ENCODE data around the gene TCHHL1. TPM values are rescaled to one million over a fixed set of nuclear protein-coding genes. Genes with fewer than 3 reads are reported as not detected.
A peak's percentile ranks its signal among the peaks of the same experiment; 100 is the strongest.

The TCHHL1 gene
- total and polyA plus RNA-seq, 7 donors, result not detected

DNA sequence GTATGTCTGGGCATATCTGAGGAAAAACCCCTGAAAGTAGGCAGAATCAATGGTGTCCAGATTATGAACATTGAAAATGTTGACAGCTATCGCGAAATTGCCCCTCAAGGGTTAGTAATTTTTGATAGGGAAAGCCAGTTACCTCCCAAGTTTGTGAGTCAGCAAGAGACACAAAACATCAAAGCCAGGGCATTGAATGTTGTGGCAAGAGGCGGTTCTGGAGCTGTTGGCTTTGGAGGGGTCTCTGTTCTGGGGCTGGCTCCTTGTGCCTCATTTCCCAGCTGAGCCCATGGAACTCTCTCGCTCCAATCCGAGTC is 41.5 kb downstream of the TCHHL1 start:
- no peaks in the 10 kb centered on the region for H3K36me3 ChIP-seq (ENCODE audit: insufficient read depth in 1 of 2, low read depth in 1 of 2)
- no peaks in the 10 kb centered on the region for H3K9me3 ChIP-seq
- ATAC-seq (peak in 1 of 4 donors; percentile 25), DNase-seq (peak in 1 of 2 donors; percentile 24)
- peak overlapping the region; percentile 66 for H3K27ac ChIP-seq
- WGBS, 3 donors, result 58 to 78% (median 62%) methylated on average over 5 of the region's 5 CpGs
- H3K4me3 ChIP-seq, result peak overlapping the region; percentile 10
- intact Hi-C loops (cut with DNase I), result no loop called here
- TF ChIP-seq, protein P1, sequence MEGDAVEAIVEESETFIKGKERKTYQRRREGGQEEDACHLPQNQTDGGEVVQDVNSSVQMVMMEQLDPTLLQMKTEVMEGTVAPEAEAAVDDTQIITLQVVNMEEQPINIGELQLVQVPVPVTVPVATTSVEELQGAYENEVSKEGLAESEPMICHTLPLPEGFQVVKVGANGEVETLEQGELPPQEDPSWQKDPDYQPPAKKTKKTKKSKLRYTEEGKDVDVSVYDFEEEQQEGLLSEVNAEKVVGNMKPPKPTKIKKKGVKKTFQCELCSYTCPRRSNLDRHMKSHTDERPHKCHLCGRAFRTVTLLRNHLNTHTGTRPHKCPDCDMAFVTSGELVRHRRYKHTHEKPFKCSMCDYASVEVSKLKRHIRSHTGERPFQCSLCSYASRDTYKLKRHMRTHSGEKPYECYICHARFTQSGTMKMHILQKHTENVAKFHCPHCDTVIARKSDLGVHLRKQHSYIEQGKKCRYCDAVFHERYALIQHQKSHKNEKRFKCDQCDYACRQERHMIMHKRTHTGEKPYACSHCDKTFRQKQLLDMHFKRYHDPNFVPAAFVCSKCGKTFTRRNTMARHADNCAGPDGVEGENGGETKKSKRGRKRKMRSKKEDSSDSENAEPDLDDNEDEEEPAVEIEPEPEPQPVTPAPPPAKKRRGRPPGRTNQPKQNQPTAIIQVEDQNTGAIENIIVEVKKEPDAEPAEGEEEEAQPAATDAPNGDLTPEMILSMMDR (IDR thresholded peaks at IDR 0.05), result no peak
- no peaks in the 10 kb centered on the region for H3K4me1 ChIP-seq
- peaks cover 0 to 6% (median under 1%) of the 10 kb centered on the region in 3 donors for H3K27me3 ChIP-seq (ENCODE audit: insufficient read depth in 3 of 3, low read length in 2 of 3)

DNA sequence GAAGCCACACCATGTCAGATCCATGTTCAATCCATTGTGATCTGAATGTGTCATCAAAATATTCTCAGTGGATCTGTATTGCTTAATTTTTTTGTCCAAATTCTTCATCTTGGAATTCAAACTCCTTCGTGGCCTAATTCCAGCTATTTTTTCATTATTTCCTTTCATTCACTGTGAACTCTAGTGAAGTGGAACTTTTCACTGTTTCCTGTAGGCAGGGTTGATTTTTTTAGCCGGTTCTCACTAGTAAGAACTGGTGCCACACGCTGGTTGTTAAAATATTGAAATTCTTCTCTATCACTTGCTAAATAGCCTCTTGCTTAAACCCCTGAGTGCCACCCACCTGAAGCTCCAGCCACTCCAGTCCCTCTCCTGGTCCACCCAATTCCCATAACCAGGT is 44.5 kb downstream of the TCHHL1 start:
- WGBS, 3 donors, result 27 to 33% (median 33%) methylated on average over 3 of the region's 3 CpGs
- no peak for DNase-seq
- Histone ChIP-seq H3K4me3 (no peak overlapping the region), H3K27ac (no peak overlapping the region), H3K27me3 (ENCODE audit: insufficient read depth in 3 of 3, low read length in 2 of 3) (peaks cover 0 to 17% (median 5%) of the 10 kb centered on the region in 3 donors), H3K4me1 (no peaks in the 10 kb centered on the region), H3K36me3 (ENCODE audit: insufficient read depth in 1 of 2, low read depth in 1 of 2) (no peaks in the 10 kb centered on the region), H3K9me3 (no peaks in the 10 kb centered on the region)
- TF ChIP-seq, protein P1 (IDR thresholded peaks at IDR 0.05), result no peak
- ATAC-seq, result no peak
- intact Hi-C loops (cut with DNase I), result no loop called here

DNA sequence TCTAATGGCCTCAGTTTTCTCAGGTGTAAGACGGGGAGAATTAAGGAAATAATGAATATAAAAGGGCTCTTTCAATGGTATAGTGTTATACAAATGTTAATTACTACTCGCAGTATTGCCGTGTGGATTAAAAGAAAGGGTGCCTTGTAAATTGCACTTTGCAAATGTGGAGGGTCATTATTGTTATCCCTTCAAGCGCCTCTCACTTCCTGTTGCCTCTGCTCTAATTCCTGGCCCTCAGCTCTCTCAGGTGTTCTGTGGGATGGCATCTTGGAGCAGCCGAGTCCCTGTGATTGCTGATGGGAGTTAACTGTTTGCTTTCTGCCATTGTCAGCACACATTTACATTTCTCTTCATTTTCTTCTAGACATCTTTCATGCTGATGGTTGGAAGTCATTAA is 45.0 kb downstream of the TCHHL1 start:
- Histone ChIP-seq H3K27ac (no peak overlapping the region), H3K27me3 (ENCODE audit: insufficient read depth in 3 of 3, low read length in 2 of 3) (peaks cover 0 to 17% (median 5%) of the 10 kb centered on the region in 3 donors), H3K36me3 (ENCODE audit: insufficient read depth in 1 of 2, low read depth in 1 of 2) (no peaks in the 10 kb centered on the region), H3K4me3 (no peak overlapping the region), H3K4me1 (no peaks in the 10 kb centered on the region), H3K9me3 (no peaks in the 10 kb centered on the region)
- ATAC-seq (no peak), DNase-seq (no peak)
- intact Hi-C loops (cut with DNase I), result no loop called here
- 59 to 65% (median 59%) methylated on average over 5 of the region's 5 CpGs for WGBS, 3 donors
- TF ChIP-seq, protein P1 (IDR thresholded peaks at IDR 0.05), result no peak

DNA sequence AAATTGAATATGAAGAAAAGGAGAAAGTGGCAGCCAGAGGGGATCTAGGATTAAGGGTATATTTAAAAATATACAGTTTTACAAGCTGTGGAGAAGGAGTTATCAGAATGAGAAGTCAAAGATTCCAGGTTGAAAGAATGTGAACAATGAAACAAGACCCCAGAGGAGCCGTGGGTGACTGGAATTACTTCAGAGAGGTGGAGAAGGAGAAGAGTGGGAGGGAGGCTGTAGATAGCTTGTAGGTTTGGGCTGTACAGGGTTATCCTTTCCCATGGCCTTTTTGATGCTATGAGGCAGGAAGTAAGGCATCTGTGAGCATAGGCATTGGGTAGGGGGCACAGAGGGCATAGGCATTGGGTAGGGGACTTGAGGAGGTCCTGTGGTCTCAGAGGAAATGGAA is 46.8 kb downstream of the TCHHL1 start:
- TF ChIP-seq, protein P1 (IDR thresholded peaks at IDR 0.05), result no peak
- no peaks in the 10 kb centered on the region for H3K9me3 ChIP-seq
- intact Hi-C loops (cut with DNase I), result no loop called here
- DNase-seq (no peak), ATAC-seq (no peak)
- H3K36me3 ChIP-seq (ENCODE audit: insufficient read depth in 1 of 2, low read depth in 1 of 2), result no peaks in the 10 kb centered on the region
- no peak overlapping the region for H3K4me3 ChIP-seq
- 40 to 67% (median 44%) methylated on average over 1 of the region's 1 CpG for WGBS, 3 donors
- H3K27me3 ChIP-seq (ENCODE audit: insufficient read depth in 3 of 3, low read length in 2 of 3), result peaks cover 0 to 24% (median 5%) of the 10 kb centered on the region in 3 donors
- no peaks in the 10 kb centered on the region for H3K4me1 ChIP-seq
- no peak overlapping the region for H3K27ac ChIP-seq

DNA sequence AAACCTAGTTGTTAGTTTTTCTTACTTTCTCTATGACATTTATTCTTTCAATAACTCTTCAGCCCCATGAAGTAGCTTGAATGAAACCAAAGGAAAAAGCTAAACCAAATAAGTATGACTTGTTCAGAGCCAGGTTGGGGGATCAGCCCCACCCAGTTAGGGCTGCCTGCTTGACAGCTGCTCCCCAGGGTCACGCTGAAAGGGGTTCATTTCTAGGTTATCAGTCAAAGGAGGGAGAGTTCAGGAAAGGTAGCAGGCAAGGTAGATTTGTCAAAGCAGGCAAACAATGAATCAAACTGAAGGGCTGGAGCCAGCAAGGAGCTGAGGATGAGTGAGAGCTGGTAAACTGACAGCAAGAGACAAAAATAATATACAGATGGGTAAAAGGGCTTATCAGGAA is 49.0 kb downstream of the TCHHL1 start:
- H3K27me3 ChIP-seq (ENCODE audit: insufficient read depth in 3 of 3, low read length in 2 of 3), result peaks cover 0 to 42% (median 5%) of the 10 kb centered on the region in 3 donors
- H3K9me3 ChIP-seq, result no peaks in the 10 kb centered on the region
- H3K4me1 ChIP-seq, result peaks cover 4% of the 10 kb centered on the region
- DNase-seq (no peak), ATAC-seq (no peak)
- no peak overlapping the region for H3K27ac ChIP-seq
- intact Hi-C loops (cut with DNase I), result no loop called here
- TF ChIP-seq, protein P1 (IDR thresholded peaks at IDR 0.05), result no peak
- no peaks in the 10 kb centered on the region for H3K36me3 ChIP-seq (ENCODE audit: insufficient read depth in 1 of 2, low read depth in 1 of 2)
- H3K4me3 ChIP-seq, result no peak overlapping the region
- 60 to 77% (median 69%) methylated on average over 1 of the region's 1 CpG for WGBS, 3 donors
